Memory B cell (primary cell): ENCODE data around the gene MAT1A.

ENCODE experiments used
- ATAC-seq: fragments of 150-1000 bp; cut with Tn5 transposase; 2 replicates; pipeline ENCODE4 v1.10.0; 2021; ENCODE audit warnings: low read depth, mild to moderate bottlenecking, moderate library complexity
- DNase-seq, 2 donors: peaks; one replicate each; pipeline ENCODE4 v3.0.0; 2022; ENCODE audit warnings: low spot score in 2 of 2
- H3K27ac Mint-ChIP-seq: one replicate; pipeline ENCODE4 v1.8.0; 2022; ENCODE audit warnings: mild to moderate bottlenecking, moderate library complexity, mixed read lengths
- H3K27me3 Mint-ChIP-seq: one replicate; pipeline ENCODE4 v1.8.0; 2022; ENCODE audit warnings: mixed read lengths
- H3K36me3 Mint-ChIP-seq: one replicate; pipeline ENCODE4 v1.8.0; 2022; ENCODE audit warnings: mild to moderate bottlenecking, mixed read lengths
- H3K4me1 Mint-ChIP-seq: one replicate; pipeline ENCODE4 v1.8.0; 2022; ENCODE audit warnings: mixed read lengths
- H3K4me3 Mint-ChIP-seq: one replicate; pipeline ENCODE4 v1.8.0; 2022; ENCODE audit warnings: mild to moderate bottlenecking, moderate library complexity, mixed read lengths
- H3K9me3 Mint-ChIP-seq: one replicate; pipeline ENCODE4 v1.8.0; 2022; ENCODE audit warnings: mixed read lengths

MAT1A gene

DNA sequence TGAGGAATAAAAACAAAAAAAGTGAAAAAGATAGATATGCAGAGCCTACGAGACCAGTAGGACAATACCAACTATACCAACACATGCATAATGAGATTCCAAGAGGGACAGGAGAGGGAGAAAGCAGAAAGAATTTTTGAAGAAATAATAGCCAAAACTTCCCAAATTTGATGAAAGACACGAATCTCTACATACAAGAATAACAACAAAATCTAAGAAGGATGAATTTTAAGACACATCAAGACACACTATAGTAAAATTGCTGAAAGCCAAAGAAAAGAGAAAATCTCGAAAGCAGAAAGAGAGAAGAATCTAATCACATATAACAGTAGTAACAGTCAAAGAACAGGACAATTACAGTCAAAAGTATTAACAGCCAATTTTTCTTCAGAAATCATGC lies 7.5 kb upstream of the MAT1A start:
- ATAC-seq (no peak), DNase-seq (no peak)
- Mint-ChIP-seq H3K4me3 (no peak overlapping the region), H3K4me1 (no peaks in the 10 kb centered on the region), H3K27ac (no peak overlapping the region), H3K9me3 (peaks cover 14% of the 10 kb centered on the region), H3K27me3 (peaks cover 8% of the 10 kb centered on the region), H3K36me3 (peaks cover 6% of the 10 kb centered on the region)

DNA sequence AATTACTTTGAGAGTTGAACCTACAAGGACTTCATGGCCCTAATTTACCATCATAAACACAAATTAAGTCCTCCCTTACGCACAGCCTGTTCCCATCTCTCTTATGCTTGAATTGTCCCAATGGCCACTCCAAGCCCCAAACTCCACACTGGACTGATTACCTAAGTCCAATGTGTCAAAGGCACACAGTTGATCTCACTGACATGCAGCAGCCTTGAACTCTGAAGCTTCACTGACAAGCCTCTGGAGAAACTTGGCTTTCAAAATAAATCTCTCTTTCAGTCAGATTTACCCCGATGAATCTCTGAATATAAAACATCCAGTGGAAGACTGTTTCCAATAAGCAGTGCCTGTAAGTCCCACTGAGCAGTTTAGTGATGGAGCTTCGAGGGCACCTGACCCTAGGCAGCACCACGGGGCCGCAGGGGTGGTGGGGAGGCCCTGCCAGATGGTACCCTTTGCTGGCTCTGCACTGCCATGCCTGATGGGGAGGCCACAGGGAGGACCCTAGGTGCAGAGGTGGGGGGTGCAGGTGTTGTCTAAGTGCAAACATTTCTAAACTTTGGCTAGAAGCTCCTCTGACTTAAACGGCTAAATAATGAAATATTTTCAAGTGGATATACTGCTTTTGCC lies 3.3 kb upstream of the MAT1A start:
- Mint-ChIP-seq H3K27me3 (peaks cover 13% of the 10 kb centered on the region), H3K27ac (no peak overlapping the region), H3K4me1 (no peaks in the 10 kb centered on the region), H3K9me3 (peaks cover 7% of the 10 kb centered on the region), H3K4me3 (no peak overlapping the region), H3K36me3 (peaks cover 4% of the 10 kb centered on the region)
- no peak for DNase-seq
- ATAC-seq = no peak

DNA sequence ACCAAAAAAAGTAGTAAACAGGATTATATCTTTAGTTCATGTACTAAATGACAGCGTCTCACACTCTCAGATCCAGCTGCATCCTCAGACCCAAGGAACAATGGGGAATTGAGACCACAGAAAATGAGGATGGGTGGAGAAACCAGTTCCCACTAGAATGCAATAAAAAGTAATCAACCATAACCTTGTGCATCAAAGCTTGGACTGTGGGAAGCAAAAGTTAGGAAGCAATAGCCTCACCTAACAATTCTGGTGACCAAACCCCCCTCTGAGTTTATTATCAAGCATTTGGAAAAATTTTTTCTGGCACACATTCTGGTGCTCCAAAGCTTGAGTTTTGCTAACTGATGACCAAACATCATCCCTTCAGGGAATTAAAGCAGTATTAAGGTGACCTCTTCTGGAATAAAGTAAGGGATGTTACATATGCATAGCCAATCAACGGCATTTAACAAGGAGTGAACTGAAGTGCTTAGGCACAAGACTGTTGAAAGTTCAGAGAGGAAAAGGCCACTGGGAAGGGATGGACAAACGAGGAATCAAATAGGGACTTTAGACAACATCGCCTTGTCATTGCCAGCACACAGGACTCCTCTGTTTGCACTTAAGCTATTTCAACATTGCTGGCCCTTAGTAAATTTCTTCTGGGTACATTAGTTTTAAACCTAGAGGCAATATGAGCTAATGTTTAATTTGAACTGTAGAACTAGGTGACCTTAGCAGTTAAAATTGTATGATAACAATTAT lies 1.2 kb upstream of the MAT1A start:
- peaks cover 2% of the 10 kb centered on the region for H3K9me3 Mint-ChIP-seq
- no peaks in the 10 kb centered on the region for H3K36me3 Mint-ChIP-seq
- no peak overlapping the region for H3K27ac Mint-ChIP-seq
- DNase-seq = no peak
- peaks cover 15% of the 10 kb centered on the region for H3K27me3 Mint-ChIP-seq
- ATAC-seq = no peak
- H3K4me3 Mint-ChIP-seq = no peak overlapping the region
- H3K4me1 Mint-ChIP-seq = no peaks in the 10 kb centered on the region

- peaks cover 14% of the 10 kb centered on the region for H3K27me3 Mint-ChIP-seq
- no peak for DNase-seq
- no peaks in the 10 kb centered on the region for H3K9me3 Mint-ChIP-seq
Observed at GRCh38 chr10:80288849-80289248, 609 bp downstream of the MAT1A start.

GRCh38 chr10:80284522-80284921 lies 4.9 kb downstream of the MAT1A start:
- no peak overlapping the region for H3K27ac Mint-ChIP-seq
- DNase-seq (no peak), ATAC-seq (no peak)
- H3K4me1 Mint-ChIP-seq = no peaks in the 10 kb centered on the region
- H3K36me3 Mint-ChIP-seq = no peaks in the 10 kb centered on the region
- H3K9me3 Mint-ChIP-seq = no peaks in the 10 kb centered on the region
- peaks cover 10% of the 10 kb centered on the region for H3K27me3 Mint-ChIP-seq
- H3K4me3 Mint-ChIP-seq = no peak overlapping the region

More at GRCh38 chr10:80288849-80289248, 609 bp downstream of the MAT1A start:
- Mint-ChIP-seq H3K36me3 (no peaks in the 10 kb centered on the region), H3K27ac (no peak overlapping the region), H3K4me3 (no peak overlapping the region), H3K4me1 (no peaks in the 10 kb centered on the region)
- no peak for ATAC-seq

DNA sequence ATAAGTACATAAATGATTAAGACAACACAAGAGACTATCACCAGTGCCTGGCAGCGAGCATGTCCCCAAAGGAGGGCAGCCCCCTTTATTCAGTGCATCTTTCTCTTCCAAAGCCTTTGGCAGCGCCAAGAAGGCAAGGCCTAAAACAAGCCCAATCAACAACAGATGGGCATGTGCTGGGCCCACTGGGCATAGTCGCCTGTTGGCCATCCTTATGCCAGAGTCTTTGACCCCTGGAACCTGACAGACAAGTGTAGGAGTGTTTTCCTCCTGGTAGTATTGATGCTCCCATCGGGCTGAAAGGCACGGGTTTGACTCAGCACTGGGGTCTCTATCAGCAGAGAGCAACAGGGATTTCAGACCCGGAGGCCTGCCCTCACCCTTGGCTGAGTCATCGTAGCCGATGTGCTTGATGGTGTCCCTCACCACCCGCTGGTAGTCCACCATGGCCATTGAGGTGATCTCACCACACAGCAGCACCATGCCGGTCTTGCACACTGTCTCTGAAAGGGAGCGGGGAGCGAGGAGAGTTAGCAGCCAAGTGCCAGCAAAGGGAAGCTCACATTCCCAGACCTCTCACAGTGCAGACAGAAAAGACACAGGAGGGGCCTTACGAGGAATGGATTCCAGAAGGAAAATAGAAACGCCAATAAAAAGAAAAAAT lies 5.8 kb downstream of the MAT1A start:
- ATAC-seq (no peak), DNase-seq (no peak)
- H3K9me3 Mint-ChIP-seq = no peaks in the 10 kb centered on the region
- no peaks in the 10 kb centered on the region for H3K4me1 Mint-ChIP-seq
- peaks cover 9% of the 10 kb centered on the region for H3K27me3 Mint-ChIP-seq
- no peaks in the 10 kb centered on the region for H3K36me3 Mint-ChIP-seq
- no peak overlapping the region for H3K4me3 Mint-ChIP-seq
- H3K27ac Mint-ChIP-seq = no peak overlapping the region

DNA sequence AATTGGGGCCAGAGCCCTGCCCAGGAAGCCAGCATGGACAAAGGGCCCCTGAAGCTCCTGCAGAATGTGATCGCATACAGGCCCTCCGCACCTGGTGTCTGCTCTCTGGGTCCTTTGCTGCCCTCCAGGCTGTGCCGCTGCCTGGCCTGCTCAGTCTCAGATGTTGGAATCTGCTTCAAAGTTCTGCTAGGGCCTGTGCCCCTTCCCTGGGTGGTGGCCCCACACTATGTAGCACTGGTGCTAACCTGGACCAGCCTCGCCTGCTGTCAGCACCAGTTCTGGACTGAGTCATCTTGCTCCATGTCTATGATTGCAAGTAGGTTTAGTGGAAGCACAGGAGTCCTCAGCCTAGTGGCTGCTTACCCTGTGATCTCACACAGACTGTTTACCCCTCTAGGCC lies 6.3 kb downstream of the MAT1A start:
- DNase-seq (no peak), ATAC-seq (no peak)
- Mint-ChIP-seq H3K27ac (no peak overlapping the region), H3K9me3 (no peaks in the 10 kb centered on the region), H3K27me3 (peaks cover 9% of the 10 kb centered on the region), H3K4me3 (no peak overlapping the region), H3K4me1 (no peaks in the 10 kb centered on the region), H3K36me3 (no peaks in the 10 kb centered on the region)

- H3K36me3 Mint-ChIP-seq = no peaks in the 10 kb centered on the region
- H3K4me3 Mint-ChIP-seq = no peak overlapping the region
- H3K4me1 Mint-ChIP-seq = no peaks in the 10 kb centered on the region
- ATAC-seq (no peak), DNase-seq (no peak)
- H3K27ac Mint-ChIP-seq = no peak overlapping the region
- no peaks in the 10 kb centered on the region for H3K9me3 Mint-ChIP-seq
- H3K27me3 Mint-ChIP-seq = peaks cover 9% of the 10 kb centered on the region
Observed at GRCh38 chr10:80281784-80282765, 7.4 kb downstream of the MAT1A start.

DNA sequence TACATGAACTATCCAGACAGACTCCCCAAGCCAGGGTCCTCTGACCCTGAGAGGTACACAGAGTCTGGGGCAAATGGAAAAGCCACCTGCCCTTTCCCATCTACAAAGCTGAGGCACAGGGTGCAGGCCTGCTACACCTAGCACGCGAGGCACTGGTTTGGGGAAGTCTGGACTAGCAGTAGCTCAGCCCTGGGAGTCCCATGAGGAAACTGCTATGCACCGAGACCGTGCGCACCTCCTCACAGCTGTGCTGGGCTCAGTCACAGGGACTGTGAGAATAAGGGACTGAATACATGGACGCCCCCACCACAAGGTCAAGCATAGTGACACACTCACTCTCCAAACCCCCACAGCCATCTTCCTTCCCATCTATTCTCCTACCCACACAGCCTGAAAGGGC lies 8.2 kb downstream of the MAT1A start:
- H3K4me3 Mint-ChIP-seq = no peak overlapping the region
- H3K9me3 Mint-ChIP-seq = no peaks in the 10 kb centered on the region
- DNase-seq (no peak), ATAC-seq (peak; percentile 58)
- H3K4me1 Mint-ChIP-seq = no peaks in the 10 kb centered on the region
- peaks cover 8% of the 10 kb centered on the region for H3K27me3 Mint-ChIP-seq
- no peaks in the 10 kb centered on the region for H3K36me3 Mint-ChIP-seq
- no peak overlapping the region for H3K27ac Mint-ChIP-seq

DNA sequence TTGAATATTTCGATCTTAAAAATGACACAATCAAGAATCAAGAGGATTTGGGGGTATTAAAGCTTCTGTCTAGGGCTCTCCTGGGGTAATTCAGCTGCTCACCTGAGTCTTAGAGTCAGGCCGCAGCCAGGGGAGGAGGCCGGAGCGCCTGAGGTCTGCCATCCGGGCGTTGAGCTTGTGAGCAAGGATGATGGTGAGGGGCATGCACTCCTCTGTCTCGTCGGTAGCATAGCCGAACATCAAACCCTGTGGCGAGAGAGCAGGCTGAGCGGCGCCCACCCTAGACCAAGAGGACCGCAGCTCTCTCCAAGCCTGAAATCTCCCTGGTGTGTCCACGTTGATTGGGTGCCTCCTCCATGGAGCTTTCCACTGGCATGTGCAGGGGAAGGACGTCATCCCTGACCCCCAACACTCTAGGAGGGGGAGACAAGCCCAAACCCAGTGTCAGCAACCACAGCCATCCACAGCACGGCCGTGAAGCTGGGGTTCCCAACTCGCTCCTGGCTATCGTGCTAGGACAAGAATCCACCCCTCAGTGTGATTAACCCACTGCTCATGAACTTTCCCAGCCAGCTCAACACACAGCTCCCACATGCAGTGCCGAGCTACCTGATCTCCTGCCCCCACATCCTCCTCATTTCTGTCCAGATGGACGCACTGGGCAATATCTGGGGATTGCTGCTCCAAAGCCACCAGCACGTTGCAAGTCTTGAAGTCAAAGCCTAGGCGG lies 9.2 kb downstream of the MAT1A start:
- Mint-ChIP-seq H3K27ac (no peak overlapping the region), H3K27me3 (peaks cover 3% of the 10 kb centered on the region), H3K36me3 (no peaks in the 10 kb centered on the region), H3K9me3 (no peaks in the 10 kb centered on the region), H3K4me3 (no peak overlapping the region), H3K4me1 (no peaks in the 10 kb centered on the region)
- ATAC-seq = no peak
- no peak for DNase-seq

DNA sequence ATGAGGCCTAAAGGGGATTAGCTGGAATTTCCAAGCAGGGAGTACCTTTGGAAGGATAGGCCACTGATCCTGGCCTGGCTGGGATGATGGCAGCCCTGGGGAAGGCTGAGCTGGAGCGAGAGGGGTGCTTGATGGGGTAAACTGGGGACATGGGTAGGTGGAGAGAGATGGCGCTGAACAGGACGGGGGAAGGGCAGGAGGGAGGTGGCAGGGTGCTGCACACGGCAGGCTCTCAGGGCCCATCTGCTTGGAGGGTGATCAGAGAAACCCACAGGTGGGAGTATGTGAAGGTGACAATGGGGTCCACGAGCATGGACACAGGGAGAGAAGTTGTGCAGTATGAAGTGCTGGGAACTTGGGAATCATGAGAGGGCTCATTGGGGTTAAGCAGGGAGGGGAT lies 10.3 kb downstream of the MAT1A start:
- no peak overlapping the region for H3K4me3 Mint-ChIP-seq
- DNase-seq (no peak), ATAC-seq (no peak)
- H3K4me1 Mint-ChIP-seq = no peaks in the 10 kb centered on the region
- no peaks in the 10 kb centered on the region for H3K36me3 Mint-ChIP-seq
- H3K9me3 Mint-ChIP-seq = no peaks in the 10 kb centered on the region
- H3K27ac Mint-ChIP-seq = no peak overlapping the region
- H3K27me3 Mint-ChIP-seq = peaks cover 3% of the 10 kb centered on the region

- H3K27me3 Mint-ChIP-seq = peaks cover 5% of the 10 kb centered on the region
- no peaks in the 10 kb centered on the region for H3K36me3 Mint-ChIP-seq
- H3K4me3 Mint-ChIP-seq = no peak overlapping the region
- no peak overlapping the region for H3K27ac Mint-ChIP-seq
- no peaks in the 10 kb centered on the region for H3K4me1 Mint-ChIP-seq
- H3K9me3 Mint-ChIP-seq = no peaks in the 10 kb centered on the region
- no peak for DNase-seq
- ATAC-seq = no peak
Observed at GRCh38 chr10:80278480-80278879, 11.0 kb downstream of the MAT1A start.

GRCh38 chr10:80277567-80278250 lies 11.7 kb downstream of the MAT1A start:
- Mint-ChIP-seq H3K4me3 (no peak overlapping the region), H3K27ac (no peak overlapping the region), H3K4me1 (no peaks in the 10 kb centered on the region), H3K9me3 (no peaks in the 10 kb centered on the region), H3K27me3 (peaks cover 5% of the 10 kb centered on the region), H3K36me3 (no peaks in the 10 kb centered on the region)
- no peak for DNase-seq
- no peak for ATAC-seq
